GM12801 (cell line): ENCODE measurements around the gene LGALS3BP.

Experiments
- TF ChIP-seq, protein P1 (sequence below): IDR thresholded peaks from one replicate; pipeline ENCODE4 v1.5.1; 2011; ENCODE audit warnings: control low read depth; ENCODE audit not compliant: insufficient read length; ENCODE audit errors: extremely low read depth

The LGALS3BP gene, protein sequence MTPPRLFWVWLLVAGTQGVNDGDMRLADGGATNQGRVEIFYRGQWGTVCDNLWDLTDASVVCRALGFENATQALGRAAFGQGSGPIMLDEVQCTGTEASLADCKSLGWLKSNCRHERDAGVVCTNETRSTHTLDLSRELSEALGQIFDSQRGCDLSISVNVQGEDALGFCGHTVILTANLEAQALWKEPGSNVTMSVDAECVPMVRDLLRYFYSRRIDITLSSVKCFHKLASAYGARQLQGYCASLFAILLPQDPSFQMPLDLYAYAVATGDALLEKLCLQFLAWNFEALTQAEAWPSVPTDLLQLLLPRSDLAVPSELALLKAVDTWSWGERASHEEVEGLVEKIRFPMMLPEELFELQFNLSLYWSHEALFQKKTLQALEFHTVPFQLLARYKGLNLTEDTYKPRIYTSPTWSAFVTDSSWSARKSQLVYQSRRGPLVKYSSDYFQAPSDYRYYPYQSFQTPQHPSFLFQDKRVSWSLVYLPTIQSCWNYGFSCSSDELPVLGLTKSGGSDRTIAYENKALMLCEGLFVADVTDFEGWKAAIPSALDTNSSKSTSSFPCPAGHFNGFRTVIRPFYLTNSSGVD

DNA sequence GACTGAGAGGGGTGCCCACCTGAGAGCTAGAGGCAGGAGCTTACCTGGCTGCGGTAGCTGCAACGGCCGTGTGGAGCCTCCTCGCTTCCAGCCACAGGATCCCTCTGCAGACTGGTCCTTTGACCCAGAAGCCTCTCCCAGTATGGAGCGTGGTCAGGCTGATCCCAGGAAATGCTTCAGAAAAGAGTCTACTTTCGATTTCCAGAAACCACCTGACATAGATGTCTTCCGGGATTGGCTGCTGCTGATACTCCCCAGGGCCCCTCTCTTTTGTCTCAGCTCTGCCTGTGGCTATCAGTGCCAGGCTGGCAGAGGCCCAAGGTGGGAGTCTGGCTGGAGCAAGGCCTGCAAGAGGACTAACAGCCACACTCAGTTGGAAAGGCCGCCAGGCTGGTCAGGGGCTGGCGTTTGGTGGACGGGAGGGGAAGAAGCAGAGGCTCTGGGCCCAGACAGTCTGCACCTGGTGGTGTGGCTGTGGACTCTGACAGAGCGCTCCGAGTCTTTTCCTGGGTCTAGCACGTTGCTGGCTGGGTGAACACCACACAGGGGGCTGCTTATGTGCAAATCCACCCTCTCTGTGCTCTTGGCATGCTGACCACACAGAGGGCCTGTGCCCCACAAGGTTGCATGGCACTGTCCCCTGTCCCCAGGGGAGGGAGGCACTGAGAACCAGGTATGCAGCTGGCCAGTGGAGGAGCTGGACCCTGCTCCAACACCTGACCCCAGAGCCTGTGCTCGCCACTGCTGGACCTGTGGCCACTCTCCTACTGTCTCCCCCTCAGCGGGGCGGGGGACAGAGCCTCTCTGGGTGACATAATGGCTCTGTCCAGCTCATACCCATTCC is at the start of gene LGALS3BP:
TSS of gene LGALS3BP (minus strand) at position 144 of the 844 bp plus-strand sequence. CDS start 2,732 bp downstream, outside the sequence.
- TF ChIP-seq, protein P1, sequence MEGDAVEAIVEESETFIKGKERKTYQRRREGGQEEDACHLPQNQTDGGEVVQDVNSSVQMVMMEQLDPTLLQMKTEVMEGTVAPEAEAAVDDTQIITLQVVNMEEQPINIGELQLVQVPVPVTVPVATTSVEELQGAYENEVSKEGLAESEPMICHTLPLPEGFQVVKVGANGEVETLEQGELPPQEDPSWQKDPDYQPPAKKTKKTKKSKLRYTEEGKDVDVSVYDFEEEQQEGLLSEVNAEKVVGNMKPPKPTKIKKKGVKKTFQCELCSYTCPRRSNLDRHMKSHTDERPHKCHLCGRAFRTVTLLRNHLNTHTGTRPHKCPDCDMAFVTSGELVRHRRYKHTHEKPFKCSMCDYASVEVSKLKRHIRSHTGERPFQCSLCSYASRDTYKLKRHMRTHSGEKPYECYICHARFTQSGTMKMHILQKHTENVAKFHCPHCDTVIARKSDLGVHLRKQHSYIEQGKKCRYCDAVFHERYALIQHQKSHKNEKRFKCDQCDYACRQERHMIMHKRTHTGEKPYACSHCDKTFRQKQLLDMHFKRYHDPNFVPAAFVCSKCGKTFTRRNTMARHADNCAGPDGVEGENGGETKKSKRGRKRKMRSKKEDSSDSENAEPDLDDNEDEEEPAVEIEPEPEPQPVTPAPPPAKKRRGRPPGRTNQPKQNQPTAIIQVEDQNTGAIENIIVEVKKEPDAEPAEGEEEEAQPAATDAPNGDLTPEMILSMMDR: no peak

DNA sequence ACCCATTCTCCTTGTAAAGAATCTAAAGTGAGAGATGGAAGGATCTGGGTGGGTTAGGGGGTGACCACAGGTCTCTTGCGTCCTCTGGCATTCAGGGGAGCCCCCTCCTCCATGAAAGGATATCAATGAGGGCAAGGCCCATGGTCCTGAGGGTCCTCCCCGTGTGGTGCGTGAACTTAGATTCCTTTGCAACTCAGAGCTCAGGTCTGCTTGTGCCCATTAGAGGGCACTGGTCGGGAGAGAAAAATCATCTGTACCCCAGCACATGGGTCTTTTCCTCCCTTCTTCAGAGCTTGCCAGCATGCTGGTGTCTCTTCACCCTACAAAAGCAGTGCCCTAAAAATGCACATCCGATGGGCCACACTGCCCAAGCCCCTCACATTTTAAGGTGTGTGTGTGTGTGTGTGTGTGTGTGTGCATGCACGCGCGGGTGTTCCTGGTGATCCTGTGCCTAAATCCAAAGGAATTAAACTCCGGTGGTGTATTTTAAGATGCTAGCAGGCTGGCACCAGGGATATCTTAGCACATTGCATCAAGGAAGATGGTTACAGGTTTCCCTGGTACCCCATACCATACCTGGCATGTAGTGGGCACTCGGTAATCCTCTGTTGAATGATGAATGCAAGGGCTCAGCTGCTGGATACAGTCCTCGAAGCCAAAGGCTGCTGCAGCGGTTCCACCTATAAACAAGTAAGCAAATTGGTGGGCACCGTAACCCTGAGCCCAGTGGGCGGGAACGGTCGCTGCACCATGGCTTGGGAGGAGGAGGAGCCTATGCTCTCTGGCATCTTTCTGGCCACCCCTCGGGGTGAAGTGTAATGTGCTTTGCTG is 49.0 kb upstream of the LGALS3BP start:
- TF ChIP-seq, protein P1: no peak

DNA sequence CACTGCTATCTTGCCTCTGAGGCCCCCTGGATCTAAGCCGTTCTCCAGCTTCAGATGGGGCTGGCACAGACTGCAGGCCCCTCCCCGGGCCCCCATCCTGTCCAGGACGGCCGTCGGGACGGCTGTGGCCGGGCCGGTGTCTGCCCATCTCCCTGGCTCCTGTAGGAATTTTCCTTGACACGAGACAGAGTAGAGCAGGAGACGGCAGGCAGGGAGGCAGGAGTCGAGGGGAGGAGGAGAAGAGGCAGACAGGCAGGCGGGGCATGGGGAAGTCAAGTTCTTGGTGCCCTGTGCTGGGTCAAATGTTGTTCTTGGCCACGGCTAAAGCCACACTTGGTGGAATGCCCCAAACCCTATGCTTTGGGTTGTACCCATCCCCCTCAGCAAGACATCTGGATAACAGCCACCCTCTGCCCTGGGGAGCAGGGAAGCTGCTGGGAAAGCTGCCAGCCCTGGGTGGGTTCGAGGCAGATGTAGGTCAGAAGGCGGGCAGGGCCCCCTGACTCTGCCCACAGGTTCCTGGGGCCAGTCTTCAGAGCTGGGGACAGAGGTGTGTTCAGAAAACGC is 48.3 kb upstream of the LGALS3BP start:
- TF ChIP-seq, protein P1: no peak

DNA sequence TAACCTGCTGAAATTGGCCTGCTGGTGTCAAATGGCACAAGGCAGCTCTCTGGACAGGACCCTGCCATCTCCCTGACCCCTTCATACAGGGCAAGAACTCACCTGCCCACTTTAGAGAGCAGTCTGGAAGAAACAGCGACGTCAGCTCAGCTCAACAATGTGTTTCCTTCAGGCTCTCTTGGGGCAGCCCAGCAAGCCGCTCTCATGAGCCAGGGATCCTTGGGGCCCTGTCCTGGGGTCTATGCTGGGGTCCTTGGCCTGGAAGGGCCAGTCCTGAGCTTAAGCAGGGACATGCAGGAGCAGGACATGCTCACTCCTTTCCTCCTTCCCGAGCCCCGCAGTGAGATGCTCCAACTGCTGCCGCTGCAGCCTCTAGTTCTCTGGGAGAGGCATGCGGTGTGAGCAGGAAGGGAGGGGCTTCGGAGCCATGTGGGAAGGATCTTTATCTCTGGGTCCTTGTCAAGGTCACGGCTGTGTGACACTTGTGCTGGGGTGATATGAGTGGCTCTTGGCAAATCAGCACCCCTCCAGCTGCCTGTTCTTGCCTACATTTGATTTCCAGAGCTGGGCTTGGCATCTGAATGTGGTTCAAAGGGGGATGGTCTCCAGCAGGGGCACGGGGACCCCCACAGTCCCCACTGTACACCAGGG is 47.7 kb upstream of the LGALS3BP start:
- TF ChIP-seq, protein P1: no peak

DNA sequence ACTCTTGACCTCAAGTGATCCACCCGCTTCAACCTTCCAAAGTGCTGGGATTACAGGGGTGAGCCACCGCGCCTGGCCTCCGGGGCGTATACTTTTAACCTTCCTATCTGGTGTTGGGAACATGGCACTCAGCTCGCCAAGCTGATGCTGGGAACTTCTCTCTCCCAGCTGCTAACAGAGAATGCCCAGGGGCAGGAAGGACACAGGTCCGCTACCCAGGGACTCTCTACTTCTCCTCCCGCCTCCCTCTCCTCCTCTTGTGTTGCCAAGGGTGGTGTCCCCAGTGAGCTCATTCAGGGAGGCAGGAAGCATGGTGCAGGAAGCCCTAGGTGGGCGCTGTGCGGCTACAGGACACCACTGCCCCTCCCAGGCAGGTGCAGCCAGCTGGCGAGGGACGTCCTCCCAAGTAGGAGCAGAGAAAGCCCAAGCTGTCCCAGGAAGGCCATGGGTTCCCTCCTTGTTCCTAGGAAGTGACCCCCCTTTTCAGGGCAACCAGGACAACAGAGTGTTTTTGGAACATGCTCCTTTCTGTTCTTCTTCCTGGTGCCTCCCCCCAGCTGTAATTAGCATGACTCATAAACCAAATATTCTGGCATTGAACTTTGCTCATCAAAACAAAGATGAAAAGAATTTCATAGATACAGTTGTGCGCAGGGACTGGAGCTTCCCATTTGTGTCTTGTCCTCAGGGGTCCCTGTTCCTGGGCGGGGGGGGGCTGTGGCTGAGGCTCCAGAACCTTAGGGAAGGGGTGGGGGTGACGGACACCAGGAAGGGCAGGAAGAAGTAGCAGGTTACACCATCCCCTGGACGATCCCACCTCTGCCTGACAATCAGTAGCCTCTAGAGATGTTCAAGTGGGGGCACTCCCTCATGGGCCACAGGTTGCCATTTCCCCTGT is 46.9 kb upstream of the LGALS3BP start:
- TF ChIP-seq, protein P1: no peak
